Lower leg skin (tissue), 3 donors: Measurements from ENCODE around the gene MAP9.

Experiments
- POLR2A ChIP-seq, 2 donors: fragments of 450-650 bp; IDR thresholded peaks; one replicate each; pipeline ENCODE4 v1.6.1; 2016 to 2017; ENCODE audit warnings: antibody characterized with exemption in 2 of 2, mild to moderate bottlenecking in 1 of 2, moderate library complexity in 1 of 2
- TF ChIP-seq, protein P1 (sequence below), 3 donors: fragments of 450-650 bp; IDR thresholded peaks; one replicate each; pipeline ENCODE4 v1.5.1; 2016; ENCODE audit warnings: antibody characterized with exemption in 3 of 3, mild to moderate bottlenecking in 3 of 3, moderate library complexity in 2 of 3

- TF ChIP-seq, protein P1, sequence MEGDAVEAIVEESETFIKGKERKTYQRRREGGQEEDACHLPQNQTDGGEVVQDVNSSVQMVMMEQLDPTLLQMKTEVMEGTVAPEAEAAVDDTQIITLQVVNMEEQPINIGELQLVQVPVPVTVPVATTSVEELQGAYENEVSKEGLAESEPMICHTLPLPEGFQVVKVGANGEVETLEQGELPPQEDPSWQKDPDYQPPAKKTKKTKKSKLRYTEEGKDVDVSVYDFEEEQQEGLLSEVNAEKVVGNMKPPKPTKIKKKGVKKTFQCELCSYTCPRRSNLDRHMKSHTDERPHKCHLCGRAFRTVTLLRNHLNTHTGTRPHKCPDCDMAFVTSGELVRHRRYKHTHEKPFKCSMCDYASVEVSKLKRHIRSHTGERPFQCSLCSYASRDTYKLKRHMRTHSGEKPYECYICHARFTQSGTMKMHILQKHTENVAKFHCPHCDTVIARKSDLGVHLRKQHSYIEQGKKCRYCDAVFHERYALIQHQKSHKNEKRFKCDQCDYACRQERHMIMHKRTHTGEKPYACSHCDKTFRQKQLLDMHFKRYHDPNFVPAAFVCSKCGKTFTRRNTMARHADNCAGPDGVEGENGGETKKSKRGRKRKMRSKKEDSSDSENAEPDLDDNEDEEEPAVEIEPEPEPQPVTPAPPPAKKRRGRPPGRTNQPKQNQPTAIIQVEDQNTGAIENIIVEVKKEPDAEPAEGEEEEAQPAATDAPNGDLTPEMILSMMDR (IDR thresholded peaks at IDR 0.05) = no peak
- no peak for TF ChIP-seq POLR2A (IDR thresholded peaks at IDR 0.05)
Observed at GRCh38 chr4:155376387-155377268, at the start of gene MAP9.
